ENCODE data around the gene ZNF618.
"Not testable (repeated sequence)": the region's sequence is repeated elsewhere in the genome, so short reads cannot be mapped to it uniquely, and the experiment has no call there.

The ZNF618 gene

DNA sequence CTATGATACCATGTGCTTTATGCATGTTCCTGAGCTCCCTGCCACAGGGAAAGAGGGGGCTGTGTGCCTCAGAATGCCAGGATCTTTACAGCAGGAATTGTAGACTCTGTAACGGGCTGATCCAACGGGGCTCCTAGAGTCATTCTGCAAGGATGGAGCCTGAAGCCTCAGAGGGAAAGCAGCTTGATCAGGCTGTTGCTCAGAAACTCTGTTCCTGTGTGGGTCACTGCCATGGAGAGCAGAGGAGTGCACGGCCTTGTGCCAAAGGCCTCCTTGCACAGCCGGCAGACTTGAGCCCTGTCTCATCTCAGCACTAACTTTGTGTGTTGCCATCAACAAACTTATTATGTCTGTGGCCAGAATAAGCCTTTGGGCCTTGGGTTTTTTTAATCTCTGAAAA, 150.2 kb downstream of the ZNF618 start:
- no peak for DNase-seq (ENCODE audit: low read depth)

DNA sequence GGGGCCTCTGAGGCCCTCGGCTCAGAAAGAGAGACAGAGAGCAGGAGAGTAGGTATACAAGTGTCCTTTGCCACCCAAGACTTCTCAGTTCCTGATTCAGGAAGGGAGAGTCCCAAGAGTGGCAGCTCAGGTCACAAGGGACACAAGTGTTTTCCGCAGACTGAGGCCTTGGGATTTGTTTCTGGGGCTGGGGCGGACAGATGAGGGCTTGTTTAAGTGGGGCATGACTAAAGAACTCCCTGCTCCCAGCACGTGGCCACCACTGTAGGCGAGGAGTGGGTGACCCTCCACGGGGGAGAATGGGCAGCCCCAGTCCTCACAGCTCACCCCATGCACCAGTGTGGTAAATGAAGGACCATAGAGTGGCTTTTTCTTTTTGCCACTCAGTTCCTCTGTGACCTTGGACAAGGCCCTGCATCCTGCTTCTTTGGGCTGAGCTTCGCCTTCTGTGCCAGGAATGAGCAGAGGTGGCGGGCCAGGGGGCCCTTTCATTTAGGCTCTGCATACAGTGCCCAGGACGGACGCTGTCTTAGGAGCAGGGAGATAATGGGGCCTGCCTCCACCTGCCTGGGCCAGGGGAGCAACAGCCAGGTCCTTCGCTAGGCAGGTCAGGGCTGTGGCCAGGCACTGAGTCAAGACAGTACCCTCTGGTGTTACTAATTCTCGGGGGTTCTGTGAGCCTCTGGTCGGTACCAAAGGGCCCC, 151.2 kb downstream of the ZNF618 start:
- no peak for DNase-seq (ENCODE audit: low read depth)

DNA sequence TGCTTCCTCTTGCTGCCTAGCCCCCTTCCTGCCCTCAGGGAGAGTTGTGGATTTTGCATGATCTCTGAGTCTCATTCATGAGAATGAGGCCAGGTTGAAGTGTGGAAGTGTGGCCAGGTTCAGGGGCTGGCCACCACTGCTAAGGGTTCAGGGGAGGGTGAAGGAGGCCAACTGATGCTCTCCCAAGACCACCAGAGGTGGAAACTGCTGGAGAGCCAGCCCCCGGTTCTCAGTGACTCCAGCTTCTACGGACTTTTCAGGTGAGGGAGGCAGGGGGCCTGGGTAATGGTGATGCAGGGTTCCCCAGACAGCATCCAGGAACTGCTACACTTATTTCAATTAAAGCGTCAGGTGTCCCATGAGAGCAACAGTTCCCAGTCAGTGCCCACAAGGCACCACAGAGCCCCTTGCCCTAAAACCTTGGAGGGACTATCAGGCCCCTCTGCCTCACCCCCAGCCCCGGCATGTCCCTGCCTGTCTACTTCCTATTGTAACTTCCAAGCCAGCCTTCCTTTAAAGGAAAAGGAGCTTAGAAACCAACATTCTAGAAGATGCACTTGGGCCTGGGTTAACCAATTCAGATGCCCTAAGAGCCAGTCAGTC, 151.9 kb downstream of the ZNF618 start:
- no peak for DNase-seq (ENCODE audit: low read depth)

DNA sequence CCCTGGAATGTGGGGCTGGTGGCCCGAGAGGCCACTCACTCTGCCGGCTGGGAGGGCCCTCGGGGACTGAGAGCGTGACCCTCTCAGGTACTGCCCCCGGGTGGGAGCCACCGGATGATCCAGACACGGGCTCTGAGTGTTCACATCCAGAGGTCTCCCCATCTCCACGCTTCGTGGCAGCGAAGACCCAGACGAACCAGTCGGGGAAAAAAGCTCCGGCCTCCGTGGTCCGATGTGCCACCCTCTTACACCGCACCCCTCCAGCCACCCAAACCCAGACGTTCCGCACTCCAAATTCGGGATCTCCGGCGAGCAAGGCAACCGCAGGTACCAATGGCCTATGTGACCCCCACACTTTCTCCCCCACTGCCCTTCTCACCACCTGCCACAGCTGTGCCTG, 152.5 kb downstream of the ZNF618 start:
- DNase-seq (ENCODE audit: low read depth): no peak

DNA sequence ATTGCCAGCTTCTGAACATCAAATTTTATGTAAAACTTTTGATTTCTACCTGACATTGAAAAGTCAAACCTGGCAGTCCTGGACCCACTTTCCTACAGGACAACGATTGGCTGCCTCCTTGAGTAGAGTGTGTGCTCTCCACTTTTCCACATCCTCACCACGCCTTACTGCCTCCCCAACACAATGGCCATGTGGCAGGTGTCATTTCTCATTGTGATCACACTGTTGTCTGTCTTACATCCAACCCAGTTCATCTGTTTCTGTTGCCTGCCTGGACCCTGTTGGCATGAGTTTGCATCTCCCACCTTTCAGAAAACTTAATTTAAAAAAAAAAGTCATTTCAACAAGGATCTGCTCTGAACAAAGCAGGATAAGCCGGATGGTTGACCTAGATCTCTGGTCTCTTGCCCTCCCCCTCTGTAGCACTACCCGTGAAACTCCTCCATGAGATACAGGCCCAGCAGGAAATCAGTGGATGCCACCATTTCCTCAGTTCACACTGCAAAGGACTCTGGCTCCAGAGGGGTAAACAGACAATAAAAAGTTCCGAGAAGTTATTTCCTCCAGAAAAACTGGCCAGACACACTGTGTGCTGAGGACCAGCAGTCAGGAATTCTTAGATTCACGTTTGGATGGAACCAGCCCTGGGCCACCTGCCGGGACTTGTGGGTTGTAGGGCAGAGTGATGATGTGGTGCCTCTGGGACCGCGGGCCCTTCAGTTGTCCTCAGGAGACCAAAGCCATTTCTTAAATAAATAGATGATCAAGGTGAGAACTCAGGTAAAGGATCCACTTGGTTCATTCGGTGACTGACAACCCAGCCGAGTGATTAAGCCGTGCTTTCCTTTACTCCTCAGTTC, 153.4 kb downstream of the ZNF618 start:
- no peak for DNase-seq (ENCODE audit: low read depth)

DNA sequence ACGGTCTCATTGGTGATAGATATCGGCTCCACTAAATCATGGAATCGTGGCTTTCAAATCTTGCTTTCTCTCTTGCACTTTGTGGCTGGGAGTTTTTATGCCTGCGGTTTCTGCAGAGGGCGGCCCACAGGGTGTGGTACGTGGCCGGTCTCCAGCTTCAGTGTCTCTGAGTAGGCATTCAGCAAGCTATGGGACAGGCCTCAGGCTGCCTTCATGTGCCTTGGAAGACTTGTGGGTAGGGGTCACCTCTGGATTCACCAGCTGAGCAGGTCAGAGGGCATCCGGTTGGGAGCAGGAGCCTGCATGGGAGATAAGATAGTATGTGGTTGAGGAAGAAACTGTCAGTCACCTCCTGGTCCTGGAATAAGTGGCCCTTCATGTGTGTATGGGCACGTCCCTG, 154.3 kb downstream of the ZNF618 start:
- no peak for DNase-seq (ENCODE audit: low read depth)

DNA sequence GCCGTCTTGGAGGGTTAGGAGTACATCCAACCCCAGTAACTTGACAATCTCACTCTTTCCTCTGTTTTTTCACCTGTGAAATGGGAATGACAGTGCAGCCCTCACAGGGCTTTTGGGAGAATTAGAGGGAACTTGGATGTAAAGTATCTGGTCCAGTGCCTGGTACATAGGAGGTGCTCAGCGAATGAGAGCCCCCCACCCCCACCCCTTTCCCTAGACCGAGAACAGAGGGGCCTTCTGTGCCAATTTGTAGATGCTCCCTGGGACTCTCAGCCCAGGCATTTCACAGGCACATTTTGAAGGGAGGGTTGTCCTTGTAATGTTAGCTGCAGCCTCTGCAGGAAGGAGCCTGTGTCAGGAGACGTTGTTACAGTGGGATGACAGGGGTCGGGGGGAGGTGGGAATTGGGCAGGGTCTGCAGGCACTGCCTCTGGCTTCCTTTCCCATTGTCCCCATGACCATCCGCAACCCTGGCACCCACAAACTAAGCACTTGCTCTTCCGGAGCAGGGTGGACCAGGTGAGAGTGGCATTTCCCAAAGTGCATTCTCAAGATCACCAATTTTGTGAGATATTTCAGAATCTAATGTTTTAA, 155.0 kb downstream of the ZNF618 start:
- no peak for DNase-seq (ENCODE audit: low read depth)

DNA sequence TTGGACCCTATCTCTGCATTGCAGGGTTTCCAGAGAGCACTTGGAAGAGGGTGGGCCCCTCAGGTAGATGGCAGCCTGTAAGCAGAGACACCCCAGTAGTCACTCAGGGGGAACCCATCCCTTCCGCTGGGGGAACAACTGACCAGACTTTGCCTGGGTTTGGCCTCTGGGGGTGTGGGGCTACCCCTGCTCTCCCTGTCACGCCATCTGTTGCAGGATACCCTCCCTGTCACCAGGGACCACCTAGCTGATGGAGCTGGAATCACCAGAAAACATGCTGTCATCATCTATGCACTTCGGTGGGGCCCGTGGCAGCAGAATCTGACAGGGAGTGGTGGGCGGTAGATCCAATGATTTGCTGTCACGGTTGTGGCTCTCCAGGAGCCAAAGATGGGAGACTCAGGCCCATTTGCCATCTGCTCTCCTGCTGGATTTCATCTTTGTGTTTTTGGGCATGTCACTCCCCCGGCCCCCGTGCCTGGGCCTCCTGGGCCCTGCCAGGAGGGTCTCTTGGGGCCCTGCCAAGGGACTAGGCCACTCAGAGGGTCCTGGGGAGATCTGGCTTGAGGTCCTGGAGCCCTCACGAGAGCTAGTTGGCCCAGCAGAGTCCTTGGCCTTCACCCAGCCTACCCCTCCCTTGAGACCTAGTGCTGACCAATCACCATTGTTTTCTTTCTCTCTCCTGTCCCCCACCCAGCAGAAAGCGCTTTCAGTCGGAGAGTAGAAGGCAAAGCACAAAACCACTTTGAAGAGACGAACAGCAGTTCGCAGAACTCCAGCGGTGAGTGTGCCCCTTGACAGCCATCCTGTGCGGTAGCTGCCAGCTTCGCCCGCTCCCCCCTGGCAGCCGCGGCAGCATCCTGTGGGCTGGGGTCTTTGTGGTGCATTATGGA, 156.1 kb downstream of the ZNF618 start:
- no peak for DNase-seq (ENCODE audit: low read depth)

DNA sequence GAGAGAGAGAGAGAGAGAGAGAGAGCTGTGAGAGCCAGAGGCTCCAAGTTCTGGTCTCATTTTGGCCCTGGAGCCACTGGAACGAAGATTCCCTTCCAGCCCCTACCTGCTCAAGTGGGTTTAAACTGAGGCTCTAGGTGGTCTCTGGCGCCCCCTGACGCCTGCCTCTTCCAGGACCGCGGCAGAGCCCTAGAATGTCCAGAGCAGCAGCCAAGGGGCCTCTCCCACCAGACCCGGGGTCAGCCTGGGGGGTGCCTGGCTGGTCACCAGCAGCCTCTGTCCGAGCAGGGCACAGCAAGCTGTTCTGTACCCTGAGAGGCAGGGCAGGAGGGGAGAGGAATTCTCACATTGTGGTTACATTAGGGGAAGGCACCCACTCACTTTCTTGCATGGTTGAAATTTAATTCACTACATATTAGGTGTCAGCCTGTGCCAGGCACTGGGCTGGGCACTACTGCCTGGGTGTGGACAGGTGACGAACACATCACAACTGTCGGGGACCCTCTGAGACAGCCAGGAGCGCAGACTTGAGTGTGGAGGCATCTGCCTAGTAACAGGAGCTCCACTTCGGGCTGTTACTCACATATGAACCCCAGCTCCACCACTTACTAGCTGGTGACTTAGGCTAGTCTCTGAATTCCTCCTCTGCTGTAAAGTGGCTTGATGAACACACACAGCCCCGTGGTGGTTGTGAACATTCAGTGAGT, 157.4 kb downstream of the ZNF618 start:
- no peak for DNase-seq (ENCODE audit: low read depth)

DNA sequence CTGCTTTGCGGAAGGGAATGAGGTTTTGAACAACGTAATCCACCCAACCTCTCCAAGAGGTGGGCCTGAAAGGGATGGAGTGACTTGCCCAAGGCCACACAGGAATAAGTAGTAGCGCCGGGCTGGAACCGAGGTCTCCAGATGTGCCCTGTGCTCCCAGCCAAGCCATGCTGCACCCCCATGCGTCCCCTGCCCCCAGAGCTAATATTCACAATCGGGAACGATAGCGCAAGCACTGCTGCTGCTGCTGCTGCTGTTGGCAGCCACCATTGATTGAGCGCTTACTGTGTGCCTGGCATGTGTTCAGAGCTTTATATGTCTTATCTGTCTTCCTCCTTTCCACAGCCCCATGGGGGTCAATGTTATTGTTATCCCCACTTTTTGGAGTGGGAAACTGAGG, 158.1 kb downstream of the ZNF618 start:
- DNase-seq (ENCODE audit: low read depth): no peak

DNA sequence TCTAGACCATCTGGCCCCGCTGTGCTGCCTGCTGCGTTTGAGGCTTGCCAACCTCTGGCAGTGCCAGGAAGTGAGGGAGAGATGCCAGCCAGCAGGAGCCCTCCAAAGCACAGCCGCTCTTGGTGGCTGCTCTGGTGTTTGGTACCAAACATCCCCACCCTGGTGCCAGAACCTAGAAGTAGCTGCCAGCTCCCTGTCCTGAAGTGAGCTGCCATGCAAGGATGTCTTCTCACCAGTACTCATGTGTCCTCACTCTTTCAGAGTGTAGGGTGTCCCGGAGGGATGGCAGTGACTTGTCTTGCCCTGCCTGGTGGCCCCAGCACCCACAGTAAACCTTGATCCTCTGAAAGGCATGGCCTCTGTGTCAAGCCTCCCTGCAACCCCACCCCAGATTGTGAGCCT, 158.6 kb downstream of the ZNF618 start:
- no peak for DNase-seq (ENCODE audit: low read depth)

DNA sequence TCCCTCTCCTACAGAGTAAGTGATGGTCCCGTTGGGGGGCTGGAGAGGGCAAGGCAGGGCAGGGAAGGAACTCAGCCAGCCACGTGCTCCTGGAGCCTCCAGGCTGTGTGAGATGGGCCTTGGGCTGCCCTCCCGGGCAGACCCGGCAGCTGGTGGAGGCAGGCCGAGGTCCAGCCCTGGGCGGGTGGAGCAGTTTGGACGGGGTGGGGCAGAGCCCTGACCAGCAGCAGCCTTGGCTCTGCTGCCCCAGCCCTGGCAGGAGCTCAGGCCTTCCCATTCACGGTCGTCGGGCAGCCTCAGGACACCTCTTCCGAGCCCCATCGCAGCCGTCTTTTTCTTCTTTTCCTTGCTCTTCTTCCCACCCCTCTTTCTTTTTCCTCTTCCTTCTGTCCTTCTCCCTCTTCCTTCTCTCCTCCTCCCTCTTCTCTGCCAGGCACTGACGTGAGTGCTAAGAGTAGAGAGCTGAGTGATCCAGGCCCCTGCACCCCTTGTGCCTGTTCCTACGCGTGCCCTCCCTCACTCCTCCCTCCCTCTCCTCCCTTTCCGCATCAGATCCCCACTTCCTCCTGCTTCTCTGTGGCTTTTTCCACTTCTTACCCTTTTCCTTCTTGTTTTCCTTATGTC, 159.2 kb downstream of the ZNF618 start:
- no peak for DNase-seq (ENCODE audit: low read depth)

DNA sequence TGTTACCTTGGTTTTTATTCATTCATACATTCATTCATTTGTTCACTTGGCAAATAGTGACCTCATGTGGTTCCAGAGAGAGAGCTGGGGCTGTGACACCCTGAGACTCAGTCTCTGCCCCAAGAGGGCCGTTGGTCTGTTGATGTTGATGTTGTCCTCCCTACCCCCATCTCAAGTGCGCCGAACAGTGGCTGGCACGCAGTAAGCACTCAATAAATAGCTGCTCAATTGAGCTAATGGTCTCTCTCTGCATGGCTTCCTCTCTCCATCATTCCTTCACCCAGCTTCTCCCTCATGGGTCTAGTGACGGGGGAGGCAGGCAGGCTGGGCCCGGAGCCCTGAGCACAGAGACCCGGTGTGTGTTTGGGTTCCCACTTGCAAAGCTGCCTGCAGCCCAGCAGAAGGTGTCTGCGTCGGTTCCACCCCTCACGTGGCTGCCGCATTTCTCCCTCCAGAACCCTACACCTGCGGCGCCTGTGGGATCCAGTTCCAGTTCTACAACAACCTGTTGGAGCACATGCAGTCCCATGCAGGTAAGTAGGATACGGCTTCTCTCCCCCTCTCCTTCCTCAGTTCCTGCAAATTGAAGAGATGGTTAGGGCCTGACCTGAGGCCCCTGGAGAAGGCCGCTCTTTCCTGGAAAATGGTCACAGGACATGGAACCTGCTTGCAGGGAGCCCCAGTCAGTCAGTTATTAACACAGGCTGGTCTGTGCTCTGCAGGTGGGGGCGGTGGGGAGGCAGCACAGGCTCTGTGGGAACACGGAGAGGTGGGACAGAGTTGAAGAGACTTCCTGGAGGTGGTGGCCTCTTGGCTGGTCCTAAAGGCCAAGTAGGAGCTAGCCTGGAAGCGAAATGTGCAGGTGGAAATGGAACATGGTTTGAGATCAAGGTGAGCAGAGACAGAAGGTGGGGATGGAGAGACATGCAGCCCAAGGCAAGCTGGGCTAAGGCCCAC, 160.0 kb downstream of the ZNF618 start:
- no peak for DNase-seq (ENCODE audit: low read depth)

DNA sequence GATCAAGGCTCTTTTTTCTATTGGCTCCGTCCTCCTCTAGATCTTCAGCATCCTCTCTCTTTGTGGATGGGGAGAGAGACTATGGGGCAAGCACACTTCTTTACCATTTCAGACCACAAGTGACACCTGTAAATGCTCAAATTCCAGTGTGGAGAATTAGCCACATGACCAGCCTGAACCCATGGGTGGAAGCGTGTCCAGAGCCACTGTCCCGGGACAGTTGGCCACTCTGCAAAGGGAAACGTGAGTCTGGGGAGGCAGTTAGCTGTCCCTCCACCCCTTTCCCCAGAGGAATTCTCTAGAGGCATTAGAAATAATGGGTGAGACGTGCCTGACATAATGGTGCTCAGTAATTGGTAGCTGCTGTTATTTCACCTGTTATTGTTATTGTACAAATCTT, 161.1 kb downstream of the ZNF618 start:
- no peak for DNase-seq (ENCODE audit: low read depth)

DNA sequence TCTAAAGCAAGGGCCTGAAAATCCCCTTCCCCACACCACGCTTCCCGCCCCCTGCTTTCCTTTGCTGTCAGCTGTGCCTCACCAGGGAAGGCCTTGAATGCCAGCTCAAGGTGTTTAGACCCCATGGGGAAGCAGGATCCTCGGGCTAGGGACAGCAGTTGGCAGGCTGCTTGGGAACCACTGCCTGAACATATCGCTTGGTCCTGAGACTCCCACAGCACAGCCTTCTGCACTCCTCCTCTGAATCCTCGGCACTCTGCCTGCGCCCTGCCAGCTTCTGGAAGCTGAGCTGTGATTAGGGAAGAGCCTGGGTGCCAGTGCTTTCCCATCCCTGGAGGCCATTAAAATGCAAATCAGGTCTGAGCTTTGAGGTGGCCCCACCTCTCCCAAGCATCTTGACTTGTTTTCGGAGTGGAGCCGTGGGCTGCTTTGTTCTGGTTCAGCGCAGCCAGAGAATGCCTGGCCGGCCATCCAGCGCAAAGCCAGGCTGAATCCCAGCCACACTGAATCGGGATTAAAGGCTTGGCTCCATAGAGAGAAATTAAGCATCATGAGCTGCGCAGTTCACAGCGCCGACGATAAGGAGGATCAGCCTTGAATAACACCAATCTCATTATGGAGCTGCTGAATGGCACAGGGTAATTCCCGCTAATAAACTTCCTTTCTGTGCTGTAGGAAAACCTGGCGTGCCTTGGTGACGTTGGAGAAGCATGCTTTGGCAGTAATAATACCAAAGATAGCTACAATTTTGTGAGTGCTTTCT, 162.0 kb downstream of the ZNF618 start:
- no peak for DNase-seq (ENCODE audit: low read depth)

DNA sequence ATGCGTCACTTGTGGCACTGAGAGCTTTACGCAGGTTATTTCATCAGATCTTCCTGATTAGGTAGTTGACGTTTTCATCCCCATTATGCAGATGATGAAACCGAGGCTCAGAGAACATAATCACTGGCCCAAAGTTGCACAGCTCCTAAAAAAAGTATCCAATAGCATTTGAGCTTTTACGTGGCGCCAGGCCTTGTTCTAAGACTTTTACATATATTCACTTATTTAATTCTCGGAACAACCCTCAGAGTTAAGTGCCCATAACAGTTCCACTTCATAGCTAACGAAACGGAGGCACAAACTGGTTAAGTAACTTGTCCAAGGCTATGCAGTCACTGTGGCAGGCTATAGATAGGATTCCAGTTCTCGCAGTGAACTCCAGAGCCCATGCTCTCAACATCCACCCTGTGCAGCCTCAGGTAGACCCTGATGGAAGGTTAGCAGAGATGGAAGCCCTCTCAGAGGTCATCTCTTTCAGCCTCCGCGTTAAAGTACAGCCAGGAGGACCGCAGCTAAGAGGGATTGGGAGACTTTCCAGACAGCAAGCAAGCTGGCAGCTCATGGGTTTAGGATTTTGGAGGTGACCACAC, 162.7 kb downstream of the ZNF618 start:
- DNase-seq (ENCODE audit: low read depth): no peak

DNA sequence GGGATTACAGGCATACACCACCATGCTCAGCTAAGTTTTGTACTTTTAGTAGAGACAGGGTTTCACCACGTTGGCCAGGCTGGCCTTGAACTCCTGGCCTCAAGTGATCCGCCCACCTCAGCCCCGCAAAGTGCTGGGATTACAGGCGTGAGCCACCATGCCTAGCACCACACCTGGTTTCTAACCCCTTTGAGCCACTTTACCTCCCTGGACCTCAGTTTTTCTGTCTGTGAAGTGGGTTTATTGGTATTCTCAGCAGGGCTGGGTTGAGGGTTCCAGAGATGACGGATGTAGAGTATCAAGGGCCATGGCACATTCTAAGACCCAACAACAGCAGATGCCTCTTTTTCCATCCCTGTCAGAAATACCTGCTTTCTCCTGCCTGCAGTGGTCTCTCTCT, 163.4 kb downstream of the ZNF618 start:
- no peak for DNase-seq (ENCODE audit: low read depth)

DNA sequence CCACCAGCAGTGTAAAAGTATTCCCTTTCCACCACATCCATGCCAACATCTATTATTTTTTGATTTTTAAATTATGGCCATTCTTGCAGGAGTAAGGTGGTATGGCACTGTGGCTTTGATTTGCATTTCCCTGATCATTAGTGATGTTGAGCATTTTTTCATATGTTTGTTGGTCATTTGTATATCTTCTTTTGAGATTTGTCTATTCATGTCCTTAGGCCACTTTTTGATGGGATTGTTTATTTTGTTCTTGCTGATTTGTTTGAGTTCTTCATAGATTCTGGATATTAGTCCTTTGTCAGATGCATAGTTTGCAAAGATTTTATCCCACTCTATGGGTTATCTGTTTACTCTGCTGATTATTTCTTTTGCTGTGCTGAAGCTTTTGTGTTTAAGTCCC, 167.6 kb downstream of the ZNF618 start:
- not testable (repeated sequence) for DNase-seq (ENCODE audit: low read depth)
